WTC11 (cell line): ENCODE measurements around the gene KLC1.

Experiments used
- CREM ChIP-seq: sonication (generic); formaldehyde crosslinking; IDR thresholded peaks from 2 replicates; pipeline ENCODE4 v1.8.1; 2022; ENCODE audit warnings: mild to moderate bottlenecking, missing genetic modification reagents, moderate library complexity
- FOXJ3 ChIP-seq: sonication (generic); formaldehyde crosslinking; IDR thresholded peaks from 2 replicates; pipeline ENCODE4 v1.9.0; 2021; ENCODE audit warnings: missing genetic modification reagents, mild to moderate bottlenecking, borderline replicate concordance
- GABPB1 ChIP-seq: sonication (generic); formaldehyde crosslinking; IDR thresholded peaks from 2 replicates; pipeline ENCODE4 v1.8.1; 2023; ENCODE audit warnings: mild to moderate bottlenecking, missing genetic modification reagents
- JUN ChIP-seq: sonication (generic); formaldehyde crosslinking; IDR thresholded peaks from 2 replicates; pipeline ENCODE4 v1.8.0; 2023; ENCODE audit warnings: mild to moderate bottlenecking, missing genetic modification reagents
- KAT7 ChIP-seq: sonication (generic); formaldehyde crosslinking; IDR thresholded peaks from 2 replicates; pipeline ENCODE4 v1.8.1; 2023; ENCODE audit warnings: missing genetic modification reagents, mild to moderate bottlenecking, borderline replicate concordance
- NR3C1 ChIP-seq: sonication (generic); formaldehyde crosslinking; conservative IDR thresholded peaks from 2 replicates; pipeline ENCODE4 v1.8.1; 2023; ENCODE audit warnings: low read depth, mild to moderate bottlenecking, missing genetic modification reagents
- TF ChIP-seq, protein P1 (sequence below): fragments of 200-600 bp; IDR thresholded peaks from 2 replicates; pipeline ENCODE4 v1.8.0; 2022; ENCODE audit warnings: antibody characterized with exemption
- TF ChIP-seq, protein P2 (sequence below): sonication (generic); formaldehyde crosslinking; IDR thresholded peaks from 2 replicates; pipeline ENCODE4 v1.8.1; 2023; ENCODE audit warnings: mild to moderate bottlenecking, missing genetic modification reagents, borderline replicate concordance
- TF ChIP-seq, protein P3 (sequence below): sonication (generic); formaldehyde crosslinking; IDR thresholded peaks from 2 replicates; pipeline ENCODE4 v1.8.0; 2022; ENCODE audit warnings: mild to moderate bottlenecking, missing genetic modification reagents
- TF ChIP-seq, protein P4 (sequence below): sonication (generic); formaldehyde crosslinking; IDR thresholded peaks from 2 replicates; pipeline ENCODE4 v1.8.1; 2023; ENCODE audit warnings: mild to moderate bottlenecking, missing genetic modification reagents, moderate library complexity

DNA sequence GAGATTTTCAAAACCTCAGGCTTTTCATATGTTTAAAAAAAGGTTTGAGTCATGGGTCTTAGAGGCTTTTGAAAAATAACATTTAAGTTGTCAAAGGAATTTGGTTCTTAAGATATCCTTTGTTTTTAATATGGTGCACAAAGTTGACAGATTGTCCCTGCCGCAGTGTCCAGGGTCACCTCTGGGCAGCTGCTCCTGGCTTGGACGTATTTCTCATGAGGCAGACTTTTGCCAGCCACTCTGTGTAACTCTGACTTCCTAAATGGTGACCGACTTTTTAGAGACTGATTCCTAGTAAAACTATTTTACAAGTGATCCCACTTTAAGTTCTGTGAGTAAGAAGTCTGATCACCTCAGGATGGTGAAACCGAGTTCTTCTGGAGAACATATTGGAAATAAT is 58.7 kb downstream of the KLC1 start:
- TF ChIP-seq, protein P1, sequence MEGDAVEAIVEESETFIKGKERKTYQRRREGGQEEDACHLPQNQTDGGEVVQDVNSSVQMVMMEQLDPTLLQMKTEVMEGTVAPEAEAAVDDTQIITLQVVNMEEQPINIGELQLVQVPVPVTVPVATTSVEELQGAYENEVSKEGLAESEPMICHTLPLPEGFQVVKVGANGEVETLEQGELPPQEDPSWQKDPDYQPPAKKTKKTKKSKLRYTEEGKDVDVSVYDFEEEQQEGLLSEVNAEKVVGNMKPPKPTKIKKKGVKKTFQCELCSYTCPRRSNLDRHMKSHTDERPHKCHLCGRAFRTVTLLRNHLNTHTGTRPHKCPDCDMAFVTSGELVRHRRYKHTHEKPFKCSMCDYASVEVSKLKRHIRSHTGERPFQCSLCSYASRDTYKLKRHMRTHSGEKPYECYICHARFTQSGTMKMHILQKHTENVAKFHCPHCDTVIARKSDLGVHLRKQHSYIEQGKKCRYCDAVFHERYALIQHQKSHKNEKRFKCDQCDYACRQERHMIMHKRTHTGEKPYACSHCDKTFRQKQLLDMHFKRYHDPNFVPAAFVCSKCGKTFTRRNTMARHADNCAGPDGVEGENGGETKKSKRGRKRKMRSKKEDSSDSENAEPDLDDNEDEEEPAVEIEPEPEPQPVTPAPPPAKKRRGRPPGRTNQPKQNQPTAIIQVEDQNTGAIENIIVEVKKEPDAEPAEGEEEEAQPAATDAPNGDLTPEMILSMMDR: no peak
- TF ChIP-seq KAT7 (CRISPR knock-in tag) (no peak), NR3C1 (CRISPR knock-in tag) (no peak), CREM (CRISPR knock-in tag) (no peak), GABPB1 (CRISPR knock-in tag) (no peak), JUN (no peak), FOXJ3 (CRISPR knock-in tag) (no peak)
- TF ChIP-seq, protein P2, sequence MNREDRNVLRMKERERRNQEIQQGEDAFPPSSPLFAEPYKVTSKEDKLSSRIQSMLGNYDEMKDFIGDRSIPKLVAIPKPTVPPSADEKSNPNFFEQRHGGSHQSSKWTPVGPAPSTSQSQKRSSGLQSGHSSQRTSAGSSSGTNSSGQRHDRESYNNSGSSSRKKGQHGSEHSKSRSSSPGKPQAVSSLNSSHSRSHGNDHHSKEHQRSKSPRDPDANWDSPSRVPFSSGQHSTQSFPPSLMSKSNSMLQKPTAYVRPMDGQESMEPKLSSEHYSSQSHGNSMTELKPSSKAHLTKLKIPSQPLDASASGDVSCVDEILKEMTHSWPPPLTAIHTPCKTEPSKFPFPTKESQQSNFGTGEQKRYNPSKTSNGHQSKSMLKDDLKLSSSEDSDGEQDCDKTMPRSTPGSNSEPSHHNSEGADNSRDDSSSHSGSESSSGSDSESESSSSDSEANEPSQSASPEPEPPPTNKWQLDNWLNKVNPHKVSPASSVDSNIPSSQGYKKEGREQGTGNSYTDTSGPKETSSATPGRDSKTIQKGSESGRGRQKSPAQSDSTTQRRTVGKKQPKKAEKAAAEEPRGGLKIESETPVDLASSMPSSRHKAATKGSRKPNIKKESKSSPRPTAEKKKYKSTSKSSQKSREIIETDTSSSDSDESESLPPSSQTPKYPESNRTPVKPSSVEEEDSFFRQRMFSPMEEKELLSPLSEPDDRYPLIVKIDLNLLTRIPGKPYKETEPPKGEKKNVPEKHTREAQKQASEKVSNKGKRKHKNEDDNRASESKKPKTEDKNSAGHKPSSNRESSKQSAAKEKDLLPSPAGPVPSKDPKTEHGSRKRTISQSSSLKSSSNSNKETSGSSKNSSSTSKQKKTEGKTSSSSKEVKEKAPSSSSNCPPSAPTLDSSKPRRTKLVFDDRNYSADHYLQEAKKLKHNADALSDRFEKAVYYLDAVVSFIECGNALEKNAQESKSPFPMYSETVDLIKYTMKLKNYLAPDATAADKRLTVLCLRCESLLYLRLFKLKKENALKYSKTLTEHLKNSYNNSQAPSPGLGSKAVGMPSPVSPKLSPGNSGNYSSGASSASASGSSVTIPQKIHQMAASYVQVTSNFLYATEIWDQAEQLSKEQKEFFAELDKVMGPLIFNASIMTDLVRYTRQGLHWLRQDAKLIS: no peak
- TF ChIP-seq, protein P3, sequence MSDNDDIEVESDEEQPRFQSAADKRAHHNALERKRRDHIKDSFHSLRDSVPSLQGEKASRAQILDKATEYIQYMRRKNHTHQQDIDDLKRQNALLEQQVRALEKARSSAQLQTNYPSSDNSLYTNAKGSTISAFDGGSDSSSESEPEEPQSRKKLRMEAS (CRISPR knock-in tag): no peak
- TF ChIP-seq, protein P4, sequence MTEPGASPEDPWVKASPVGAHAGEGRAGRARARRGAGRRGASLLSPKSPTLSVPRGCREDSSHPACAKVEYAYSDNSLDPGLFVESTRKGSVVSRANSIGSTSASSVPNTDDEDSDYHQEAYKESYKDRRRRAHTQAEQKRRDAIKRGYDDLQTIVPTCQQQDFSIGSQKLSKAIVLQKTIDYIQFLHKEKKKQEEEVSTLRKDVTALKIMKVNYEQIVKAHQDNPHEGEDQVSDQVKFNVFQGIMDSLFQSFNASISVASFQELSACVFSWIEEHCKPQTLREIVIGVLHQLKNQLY: no peak
